HG03520 (cell line): Measurements from ENCODE around the gene CDK4.
A peak's percentile ranks its signal among the peaks of the same experiment; 100 is the strongest.

Source experiments
- ATAC-seq: cut with Tn5 transposase; IDR thresholded peaks from one replicate; pipeline ENCODE4 v1.9.1; 2021; ENCODE audit warnings: mild to moderate bottlenecking, moderate library complexity; ENCODE audit not compliant: unreplicated experiment

The CDK4 gene

DNA sequence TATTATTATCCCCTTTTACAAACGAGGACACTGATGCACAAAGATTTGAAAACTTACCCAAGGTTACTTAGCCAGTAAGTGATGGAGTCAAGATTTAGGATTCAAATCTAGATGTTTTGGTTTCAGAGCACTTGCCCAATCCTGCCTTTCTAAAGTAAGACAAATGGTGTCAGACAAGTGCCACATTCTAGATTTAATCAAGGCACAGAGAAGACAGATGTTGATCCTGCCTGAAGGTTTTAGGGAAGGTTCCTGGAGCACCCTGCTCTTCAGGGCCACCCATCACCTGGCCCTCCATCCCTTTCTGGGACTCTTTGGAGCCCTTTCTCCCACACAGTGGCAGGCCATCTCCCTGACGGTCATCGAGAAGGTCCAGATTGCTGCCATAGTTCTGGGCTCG is 5.7 kb upstream of the CDK4 start:
- ATAC-seq, result no peak

DNA sequence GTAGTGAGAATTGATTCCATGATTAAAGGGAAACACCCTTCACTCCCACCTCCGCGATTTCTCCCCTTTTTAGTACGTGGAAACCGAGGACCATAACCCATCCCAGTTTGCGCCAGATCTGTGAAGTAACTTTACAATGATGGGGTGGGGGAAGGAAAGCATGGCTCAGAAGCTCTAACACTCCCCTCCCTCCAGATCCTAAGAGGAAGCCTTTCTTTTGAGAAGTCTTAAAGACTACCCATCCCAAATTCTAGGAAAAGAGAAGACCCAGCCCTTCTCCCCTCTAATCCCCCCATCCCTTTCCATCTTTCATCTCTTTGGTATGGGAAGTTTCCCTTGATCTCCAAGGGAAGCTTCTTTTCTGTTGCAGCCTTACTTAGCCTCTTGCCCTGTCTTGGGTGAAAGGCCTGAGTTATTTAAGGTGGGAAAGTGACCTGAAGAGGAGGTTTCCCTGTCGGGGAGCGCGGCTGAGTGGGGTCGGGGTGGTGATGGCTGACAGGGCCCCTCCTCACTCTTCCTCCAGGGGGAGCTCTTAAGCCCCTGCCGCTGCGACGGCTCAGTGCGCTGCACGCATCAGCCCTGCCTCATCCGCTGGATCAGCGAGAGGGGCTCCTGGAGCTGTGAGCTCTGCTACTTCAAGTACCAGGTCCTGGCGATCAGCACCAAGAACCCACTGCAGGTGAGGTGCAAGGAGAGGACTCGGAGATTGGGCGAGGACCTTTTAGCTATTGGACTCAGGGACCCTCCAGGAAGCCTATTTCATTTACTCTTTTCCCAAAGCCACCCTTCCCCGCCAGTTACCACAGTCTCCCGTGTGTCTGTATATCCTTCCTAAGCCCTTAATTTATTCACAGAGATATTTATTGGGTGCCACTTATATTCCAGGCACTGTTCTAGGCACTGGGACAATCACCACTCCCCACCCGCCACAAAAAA is 4.6 kb upstream of the CDK4 start:
- peak; percentile 22 for ATAC-seq

GRCh38 chr12:57755454-57756372 is 3.6 kb upstream of the CDK4 start:
- no peak for ATAC-seq

- ATAC-seq, result no peak
These were observed 3.0 kb upstream of the CDK4 start for GRCh38 chr12:57755194-57755453.

DNA sequence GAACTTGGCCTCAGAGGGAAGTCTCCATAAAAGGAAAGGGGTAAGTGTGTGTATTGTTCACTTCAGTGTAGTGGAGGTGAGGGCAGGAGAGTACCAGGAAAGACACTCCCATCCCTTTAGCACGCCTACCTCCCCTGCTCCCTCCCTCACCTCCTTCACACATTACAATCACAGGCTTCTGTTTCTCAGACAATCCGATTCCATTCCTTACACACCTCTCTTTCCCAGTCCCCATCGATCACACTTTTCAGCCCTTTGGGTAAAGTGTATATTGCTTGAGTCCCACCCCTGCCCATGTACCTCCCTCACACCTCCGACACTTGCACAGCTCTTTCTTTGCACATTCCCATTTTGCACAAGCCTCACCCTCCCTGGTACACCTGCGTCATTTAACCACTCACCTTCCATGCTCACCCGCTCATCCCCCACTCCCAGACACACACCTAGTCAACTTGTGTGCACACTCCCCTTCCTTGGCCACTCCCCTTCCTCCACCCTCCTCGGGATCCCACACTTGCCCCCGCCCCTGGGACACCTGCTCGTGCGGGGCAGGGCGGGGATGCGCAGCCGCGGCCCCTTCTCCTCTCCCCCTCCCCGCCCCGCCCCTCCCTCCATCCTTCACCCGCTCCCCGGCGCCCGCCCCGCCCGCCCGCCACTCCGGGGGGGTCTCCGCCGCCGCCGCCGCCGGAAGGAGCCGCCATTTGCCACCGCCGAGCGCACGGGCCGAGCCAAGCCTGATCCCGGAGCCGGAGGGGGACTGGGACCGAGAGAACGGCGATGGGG is 2.5 kb upstream of the CDK4 start, which contains the start of gene MARCHF9:
Gene MARCHF9, plus strand, starts transcription at position 693 of the 783 bp plus-strand sequence. CDS start 426 bp downstream, outside the sequence.
- no peak for ATAC-seq

DNA sequence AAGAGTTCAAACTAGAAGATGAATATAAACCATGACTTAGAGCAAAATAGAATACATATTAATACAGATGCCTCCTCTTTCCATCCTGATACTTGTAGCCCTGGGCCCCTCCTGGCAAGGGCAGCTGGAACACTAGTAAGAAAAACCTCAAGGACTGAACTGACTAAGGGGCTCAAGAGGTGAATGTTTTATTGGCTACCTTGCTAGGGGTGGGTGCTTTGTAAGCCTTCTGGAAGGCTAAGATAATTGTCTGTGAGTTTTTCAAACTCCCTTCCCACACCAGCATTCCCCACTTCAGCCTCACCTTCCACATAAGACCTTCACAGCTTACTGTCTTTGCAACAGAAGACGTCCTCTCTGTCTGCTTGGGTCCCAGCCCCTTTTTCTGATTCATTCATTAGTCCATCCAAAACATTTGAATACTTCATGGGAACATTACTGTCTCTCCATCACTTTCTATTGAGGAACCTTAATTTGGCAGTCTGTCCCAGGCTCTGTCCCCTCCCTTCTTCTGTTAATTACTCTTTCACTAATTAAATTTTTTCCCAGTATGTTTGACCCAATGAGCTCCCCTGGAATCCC is 1.7 kb upstream of the CDK4 start:
- ATAC-seq, result no peak

DNA sequence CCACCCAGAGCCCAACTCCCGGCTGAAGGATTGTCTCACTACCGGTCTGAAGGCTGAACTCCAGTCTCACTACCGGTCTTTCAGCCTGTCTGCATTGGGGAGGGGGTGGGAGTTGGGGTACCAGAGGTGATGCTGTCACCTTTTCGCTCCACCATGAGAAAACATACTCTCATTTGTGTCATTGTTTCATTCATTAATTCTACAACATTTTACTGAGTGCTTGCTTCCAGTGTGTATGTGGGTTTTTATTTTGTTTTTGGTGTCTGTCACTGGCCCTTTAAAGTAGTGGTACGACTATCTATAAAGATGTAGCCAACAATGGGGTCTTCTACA is 524 bp upstream of the CDK4 start:
- ATAC-seq, result no peak

GRCh38 chr12:57751432-57751787 is 700 bp downstream of the CDK4 start:
- ATAC-seq, result no peak

GRCh38 chr12:57750561-57751431 is 1.3 kb downstream of the CDK4 start:
- no peak for ATAC-seq

DNA sequence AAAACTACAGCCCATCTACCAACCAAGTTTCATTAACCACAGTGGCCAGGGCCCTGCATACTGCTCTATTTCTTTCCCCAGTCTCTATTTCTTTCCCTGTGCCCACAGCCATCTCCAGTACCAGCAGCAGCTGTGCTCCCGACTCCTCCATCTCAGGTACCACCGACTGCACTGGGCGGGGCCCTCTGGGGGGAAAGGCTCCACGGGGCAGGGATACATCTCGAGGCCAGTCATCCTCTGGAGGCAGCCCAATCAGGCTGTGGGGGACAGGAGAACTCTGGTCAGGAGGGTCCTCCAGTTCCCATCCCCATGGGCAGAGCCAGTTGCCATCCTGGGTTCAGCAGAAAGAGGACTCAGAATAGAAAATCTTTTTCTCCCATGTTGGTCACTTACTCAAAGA is 3.0 kb downstream of the CDK4 start:
- ATAC-seq, result no peak

DNA sequence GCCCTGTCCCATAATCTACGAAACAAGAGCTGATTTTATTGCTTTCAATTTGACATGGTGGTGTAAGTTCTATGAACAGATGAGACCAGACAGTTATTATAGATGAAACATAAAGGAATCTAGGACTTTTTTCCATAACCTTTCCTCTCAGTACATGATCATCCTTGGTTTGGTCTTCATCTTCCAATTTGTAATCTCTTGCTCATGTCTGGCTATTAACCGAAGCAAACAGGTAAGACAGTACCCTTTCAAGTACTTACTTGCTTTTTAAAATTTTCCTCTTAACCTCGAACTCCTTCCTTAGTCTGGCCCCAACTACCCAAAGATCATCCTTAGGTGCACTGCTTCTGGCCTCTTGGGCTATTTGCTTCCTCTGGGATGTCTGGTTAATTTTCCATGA is 6.1 kb downstream of the CDK4 start:
- ATAC-seq, result no peak

DNA sequence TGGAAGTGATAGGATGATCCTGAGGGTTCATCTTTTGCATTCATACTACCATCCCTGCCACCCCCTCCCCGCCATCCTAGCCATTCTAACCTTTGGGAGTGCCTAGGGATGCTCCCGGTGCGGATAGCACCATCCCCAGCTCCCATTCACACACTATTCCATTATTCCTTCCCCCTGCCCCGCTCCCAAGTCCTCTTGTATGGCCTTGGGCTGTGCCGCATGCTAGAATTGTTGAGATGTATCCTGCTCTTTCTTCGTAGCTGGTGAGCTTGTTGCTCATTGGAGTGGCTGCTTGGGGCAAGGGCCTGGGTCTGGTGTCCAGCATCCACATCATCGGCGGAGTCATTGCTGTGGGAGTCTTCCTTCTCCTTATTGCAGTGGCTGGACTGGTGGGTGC is 6.6 kb downstream of the CDK4 start:
- ATAC-seq, result no peak

- peak; percentile 71 for ATAC-seq
These were observed 7.2 kb downstream of the CDK4 start, which contains the start of gene TSPAN31 for GRCh38 chr12:57744777-57745484. Gene TSPAN31, plus strand, starts transcription at chr12:57745039. Its CDS starts 116 bp downstream, at chr12:57745155.

- peak; percentile 32 for ATAC-seq
These were observed 7.8 kb downstream of the CDK4 start for GRCh38 chr12:57744194-57744776.

DNA sequence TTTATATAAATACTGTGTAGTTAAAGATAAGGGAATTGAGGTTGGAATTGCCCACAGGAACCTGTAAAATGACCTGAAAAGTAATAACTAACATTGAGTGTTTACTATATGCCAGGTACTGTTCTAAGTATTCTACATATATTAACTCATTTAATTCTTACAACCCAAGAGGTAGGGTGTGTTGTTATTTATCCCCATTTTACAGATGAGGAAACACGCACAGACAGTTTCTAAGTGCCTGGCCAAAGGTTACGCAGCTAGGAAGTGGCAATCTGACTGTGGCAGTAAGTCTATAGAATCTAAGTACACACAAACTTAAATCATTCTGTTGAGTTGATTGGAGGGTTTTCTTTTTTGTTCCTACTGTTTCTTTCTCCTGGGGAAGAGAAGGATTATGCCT is 8.3 kb downstream of the CDK4 start:
- ATAC-seq, result no peak

GRCh38 chr12:57741844-57742738 is 10.0 kb downstream of the CDK4 start:
- ATAC-seq, result peak; percentile 55

GRCh38 chr12:57741413-57741789 is 10.7 kb downstream of the CDK4 start:
- ATAC-seq, result no peak
